Measurements from ENCODE around the gene MAP1S. TPM values are rescaled to one million over a fixed set of nuclear protein-coding genes. Genes with fewer than 3 reads are reported as not detected.

Gene MAP1S
- total and polyA plus RNA-seq, 2 of the 8 experiments (the other 6 are each of a cell fraction or from before 2014, with no cell fraction given) = 66.7 to 115 TPM

- no peaks in the 10 kb centered on the region for H3K27me3 ChIP-seq (replicated peaks in 1 of 4; ENCODE audit: control insufficient read depth in 3 of 4, extremely low read depth in 1 of 4, insufficient read depth in 3 of 4, low read length in 3 of 4)
- peaks cover 0 to 8% (median 0%) of the 10 kb centered on the region in 4 experiments; a peak in 3 of 8 replicates for H3K36me3 ChIP-seq (ENCODE audit: control insufficient read depth in 2 of 4, insufficient read depth in 4 of 4, low read length in 3 of 4)
- H4K91ac ChIP-seq (replicated peaks; ENCODE audit: insufficient read length, low read length) = no peak overlapping the region
- no peak overlapping the region for H3K4me2 ChIP-seq (ENCODE audit: insufficient read depth in 1 of 2, low read depth in 2 of 2, low read length in 2 of 2)
- TF ChIP-seq NANOG (IDR thresholded peaks at IDR 0.05; ENCODE audit: insufficient read depth, low read depth, low read length, poor library complexity, severe bottlenecking) (no peak), EP300 (IDR thresholded peaks at IDR 0.05; ENCODE audit: borderline replicate concordance in 1 of 2, low read depth in 2 of 2, low read length in 2 of 2) (no peak), RAD21 (IDR thresholded peaks at IDR 0.05 in 1 of 2, conservative IDR thresholded peaks at IDR 0.05 in 1 of 2; ENCODE audit: low read depth in 2 of 2, low read length in 2 of 2) (no peak), SP4 (IDR thresholded peaks at IDR 0.05; ENCODE audit: low read length) (no peak), HDAC6 (IDR thresholded peaks at IDR 0.05; ENCODE audit: low read depth, low read length) (no peak), ZNF274 (IDR thresholded peaks at IDR 0.05; ENCODE audit: borderline replicate concordance, extremely low read depth, low read length) (no peak), SIN3A (conservative IDR thresholded peaks at IDR 0.05 in 1 of 2, IDR thresholded peaks at IDR 0.05 in 1 of 2; ENCODE audit: low read depth in 1 of 2, low read length in 2 of 2) (no peak), CREB1 (IDR thresholded peaks at IDR 0.05) (no peak), RNF2 (IDR thresholded peaks at IDR 0.05; ENCODE audit: borderline replicate concordance, low read depth, low read length, missing control alignments, poor library complexity, severe bottlenecking) (no peak)
- H3K27ac ChIP-seq (ENCODE audit: low read depth, low read length) = no peak overlapping the region
- no peak overlapping the region for H3K14ac ChIP-seq (ENCODE audit: insufficient read length)
- no peak overlapping the region for H3K23ac ChIP-seq (ENCODE audit: insufficient read length)
- no peak overlapping the region for H2AFZ ChIP-seq (ENCODE audit: low read length)
- no peak overlapping the region; the same call in 1 of the 2 replicates for H2BK5ac ChIP-seq (ENCODE audit: low read depth, low read length)
- no peak overlapping the region for H2BK12ac ChIP-seq (ENCODE audit: low read depth, low read length)
- ChIA-PET POLR2A (ENCODE audit: partially characterized antibody) (no interaction called here), CTCF (ENCODE audit: partially characterized antibody) (interaction anchor here (0.6 to 1.4 kb wide), 7 partner anchors 28 to 101 kb away, joined by 3 to 5 read pairs (median 3); no protein-coding TSS in a partner anchor)
- peak overlapping the region; percentile 35; the same call in 1 of the 2 replicates for H4K8ac ChIP-seq (ENCODE audit: extremely low read depth, insufficient read depth, low read length)
- no peak overlapping the region for H2BK120ac ChIP-seq (replicated peaks; ENCODE audit: low read depth, low read length)
- FAIRE-seq (no peak), DNase-seq (ENCODE audit: low read depth in 1 of 2, low spot score in 2 of 2) (no peak)
- H4K20me1 ChIP-seq (replicated peaks in 1 of 2; ENCODE audit: control insufficient read depth in 1 of 2, insufficient read depth in 2 of 2, low read length in 2 of 2) = peaks cover 0 to 6% of the 10 kb centered on the region in 2 experiments
- H3K79me1 ChIP-seq (ENCODE audit: low read depth, low read length) = peaks cover 6% of the 10 kb centered on the region; the same call in 1 of the 2 replicates
- H3K56ac ChIP-seq (replicated peaks; ENCODE audit: insufficient read length, low read depth, low read length) = no peak overlapping the region
- H3K79me2 ChIP-seq (ENCODE audit: control insufficient read depth in 1 of 2, insufficient read depth in 2 of 2, low read length in 2 of 2) = peaks cover 0 to 16% of the 10 kb centered on the region in 2 experiments; a peak in 1 of 4 replicates
- H3K4me3 ChIP-seq (ENCODE audit: extremely low read depth in 1 of 4, insufficient read depth in 2 of 4, low read depth in 3 of 4, low read length in 4 of 4) = no peak overlapping the region
- no peak overlapping the region for H2BK15ac ChIP-seq (ENCODE audit: low read length)
- 89% methylated on average over 15 of the region's 19 CpGs; no CpG with 5 or more reads in 1 of the 2 experiments for WGBS, 2 experiments (ENCODE audit: extremely low coverage in 1 of 2, insufficient coverage in 1 of 2, insufficient read length in 1 of 2, insufficient replicate concordance in 2 of 2, low coverage in 1 of 2, low lambda C conversion rate in 2 of 2, missing lambda C conversion rate in 1 of 2)
- no peak overlapping the region for H3K4ac ChIP-seq (replicated peaks; ENCODE audit: insufficient read length, low read depth, low read length)
- peaks cover 0 to 7% (median 4%) of the 10 kb centered on the region in 4 experiments; a peak in 5 of 7 replicates for H3K4me1 ChIP-seq (replicated peaks in 1 of 4; ENCODE audit: control insufficient read depth in 3 of 4, insufficient read depth in 4 of 4, low read length in 3 of 4)
- no peak overlapping the region for H4K5ac ChIP-seq (ENCODE audit: insufficient read length, low read depth, low read length)
- H3K9me3 ChIP-seq (ENCODE audit: insufficient read depth in 2 of 2, low read depth in 1 of 2, low read length in 1 of 2) = 0 out of 4 replicates have a peak, but pooled peaks cover 0 to 5% of the 10 kb centered on the region in 2 experiments
- no peak overlapping the region for H3K9ac ChIP-seq (replicated peaks in 1 of 4; ENCODE audit: extremely low read depth in 1 of 4, low read depth in 3 of 4, low read length in 3 of 4)
- no peak overlapping the region for H2AK5ac ChIP-seq (ENCODE audit: low read depth, low read length)
- H3K23me2 ChIP-seq (ENCODE audit: low read depth, low read length) = peaks cover 1% of the 10 kb centered on the region; the same call in 1 of the 2 replicates
- H2BK20ac ChIP-seq (ENCODE audit: low read length) = no peak overlapping the region
- H3K18ac ChIP-seq (ENCODE audit: extremely low read depth, low read length) = no peak overlapping the region
Observed at GRCh38 chr19:17673937-17674799, 45.1 kb upstream of the MAP1S start.
